AG10803 (cell line): ENCODE results near the gene VPS37C.

ENCODE experiments used
- DNase-seq: peaks from one replicate; pipeline ENCODE4 v3.0.0; 2010; ENCODE audit warnings: low read depth
- H3K4me3 ChIP-seq: 2 replicates; pipeline ENCODE4 v1.5.1; 2011; ENCODE audit warnings: mild to moderate bottlenecking, low read length, control low read depth
- CTCF ChIP-seq: conservative IDR thresholded peaks from 2 replicates; pipeline ENCODE4 v1.5.1; 2011; ENCODE audit warnings: mild to moderate bottlenecking, low read length, control low read depth, inconsistent platforms

VPS37C gene

DNA sequence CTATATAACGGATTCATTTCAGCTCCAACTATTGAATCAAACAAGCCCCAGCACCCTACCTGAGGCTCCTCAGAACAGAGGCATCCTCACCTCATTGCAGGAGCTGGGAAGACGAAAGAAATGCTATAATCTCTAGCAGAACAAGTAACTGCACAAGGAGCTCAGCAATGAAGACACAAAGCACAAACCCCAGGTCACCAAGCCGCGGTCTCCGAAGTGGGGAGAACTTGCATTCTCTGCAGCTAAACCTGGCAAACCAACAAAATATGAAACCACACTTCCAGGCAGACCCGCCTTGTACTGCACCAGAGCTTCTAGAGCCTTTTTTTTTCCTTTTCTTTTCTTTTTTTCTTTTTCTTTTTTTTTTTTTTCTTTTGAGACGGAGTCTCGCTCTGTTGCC is 80.7 kb downstream of the VPS37C start:
- no peak overlapping the region for H3K4me3 ChIP-seq
- no peak for TF ChIP-seq CTCF
- DNase-seq: no peak
